ENCODE data around the gene HOXC13. TPM values are rescaled to one million over a fixed set of nuclear protein-coding genes. Genes with fewer than 3 reads are reported as not detected.

HOXC13 gene
- total and polyA plus RNA-seq, 2 of the 13 experiments (the other 11 are each of a cell fraction or from before 2014, with no cell fraction given), result 0.07 TPM; not detected in 1

DNA sequence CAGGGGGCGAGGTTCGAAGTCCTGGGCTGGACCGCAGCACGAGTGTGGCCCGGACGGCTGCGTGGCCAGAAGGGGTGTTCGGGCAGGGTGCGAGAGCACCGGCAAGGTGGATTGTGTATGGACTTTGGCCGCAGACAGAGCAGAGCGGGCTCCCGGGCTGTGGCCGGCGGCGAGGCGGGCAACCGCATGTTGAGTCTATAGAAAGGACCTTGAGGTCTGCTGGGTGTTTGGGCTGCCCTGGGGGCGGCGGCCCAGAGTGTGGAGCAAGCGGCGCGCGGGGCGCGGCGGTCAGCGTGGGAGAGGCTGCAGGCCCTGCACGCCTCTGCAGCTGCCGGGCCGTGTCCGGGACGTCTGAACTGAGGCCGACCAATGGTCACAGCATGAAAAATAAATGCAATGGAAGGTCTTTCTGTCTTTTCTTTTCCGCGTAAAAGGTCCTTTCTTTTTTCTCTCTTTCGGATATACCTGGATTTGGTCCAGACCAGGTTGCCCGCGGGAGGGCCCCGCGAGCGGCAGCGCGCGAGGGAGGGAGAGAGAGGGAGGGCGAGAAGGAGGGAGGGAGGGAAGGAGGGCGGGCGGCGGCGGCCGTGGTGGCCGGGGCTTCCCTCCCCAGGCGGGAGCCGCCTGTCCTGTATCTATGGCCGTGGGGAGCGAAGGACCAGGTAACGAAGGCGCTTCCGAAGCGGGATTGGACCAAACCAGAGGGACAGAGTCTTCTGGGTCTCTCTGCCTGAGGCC is 55.8 kb downstream of the HOXC13 start (continued):
- TF ChIP-seq, protein P1, sequence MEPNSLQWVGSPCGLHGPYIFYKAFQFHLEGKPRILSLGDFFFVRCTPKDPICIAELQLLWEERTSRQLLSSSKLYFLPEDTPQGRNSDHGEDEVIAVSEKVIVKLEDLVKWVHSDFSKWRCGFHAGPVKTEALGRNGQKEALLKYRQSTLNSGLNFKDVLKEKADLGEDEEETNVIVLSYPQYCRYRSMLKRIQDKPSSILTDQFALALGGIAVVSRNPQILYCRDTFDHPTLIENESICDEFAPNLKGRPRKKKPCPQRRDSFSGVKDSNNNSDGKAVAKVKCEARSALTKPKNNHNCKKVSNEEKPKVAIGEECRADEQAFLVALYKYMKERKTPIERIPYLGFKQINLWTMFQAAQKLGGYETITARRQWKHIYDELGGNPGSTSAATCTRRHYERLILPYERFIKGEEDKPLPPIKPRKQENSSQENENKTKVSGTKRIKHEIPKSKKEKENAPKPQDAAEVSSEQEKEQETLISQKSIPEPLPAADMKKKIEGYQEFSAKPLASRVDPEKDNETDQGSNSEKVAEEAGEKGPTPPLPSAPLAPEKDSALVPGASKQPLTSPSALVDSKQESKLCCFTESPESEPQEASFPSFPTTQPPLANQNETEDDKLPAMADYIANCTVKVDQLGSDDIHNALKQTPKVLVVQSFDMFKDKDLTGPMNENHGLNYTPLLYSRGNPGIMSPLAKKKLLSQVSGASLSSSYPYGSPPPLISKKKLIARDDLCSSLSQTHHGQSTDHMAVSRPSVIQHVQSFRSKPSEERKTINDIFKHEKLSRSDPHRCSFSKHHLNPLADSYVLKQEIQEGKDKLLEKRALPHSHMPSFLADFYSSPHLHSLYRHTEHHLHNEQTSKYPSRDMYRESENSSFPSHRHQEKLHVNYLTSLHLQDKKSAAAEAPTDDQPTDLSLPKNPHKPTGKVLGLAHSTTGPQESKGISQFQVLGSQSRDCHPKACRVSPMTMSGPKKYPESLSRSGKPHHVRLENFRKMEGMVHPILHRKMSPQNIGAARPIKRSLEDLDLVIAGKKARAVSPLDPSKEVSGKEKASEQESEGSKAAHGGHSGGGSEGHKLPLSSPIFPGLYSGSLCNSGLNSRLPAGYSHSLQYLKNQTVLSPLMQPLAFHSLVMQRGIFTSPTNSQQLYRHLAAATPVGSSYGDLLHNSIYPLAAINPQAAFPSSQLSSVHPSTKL (CRISPR knock-in tag; IDR thresholded peaks at IDR 0.05), result peak; percentile 55; the same call in 1 of the 2 replicates
- TF ChIP-seq PHF8 (CRISPR knock-in tag; IDR thresholded peaks at IDR 0.05) (peak; percentile 34; the same call in 1 of the 2 replicates), CHCHD3 (CRISPR knock-in tag; IDR thresholded peaks at IDR 0.05) (no peak), ZMAT3 (CRISPR knock-in tag; conservative IDR thresholded peaks at IDR 0.05) (0 out of 2 replicates have a peak, but pooled peaks have one; percentile 33), ZFY (CRISPR knock-in tag; IDR thresholded peaks at IDR 0.05) (peak; percentile 49), HOXA5 (CRISPR knock-in tag; IDR thresholded peaks at IDR 0.05) (peak; percentile 61; the same call in 1 of the 2 replicates), ZNF143 (CRISPR knock-in tag; IDR thresholded peaks at IDR 0.05) (0 out of 2 replicates have a peak, but pooled peaks have one; percentile 19), ZNF788 (CRISPR knock-in tag; IDR thresholded peaks at IDR 0.05; ENCODE audit: borderline replicate concordance) (peak; percentile 69; the same call in 1 of the 2 replicates), ZNF629 (CRISPR knock-in tag; conservative IDR thresholded peaks at IDR 0.05) (peak; percentile 20; the same call in 1 of the 2 replicates), NFIC (IDR thresholded peaks at IDR 0.05; ENCODE audit: low read length) (no peak)
- TF ChIP-seq, protein P2, sequence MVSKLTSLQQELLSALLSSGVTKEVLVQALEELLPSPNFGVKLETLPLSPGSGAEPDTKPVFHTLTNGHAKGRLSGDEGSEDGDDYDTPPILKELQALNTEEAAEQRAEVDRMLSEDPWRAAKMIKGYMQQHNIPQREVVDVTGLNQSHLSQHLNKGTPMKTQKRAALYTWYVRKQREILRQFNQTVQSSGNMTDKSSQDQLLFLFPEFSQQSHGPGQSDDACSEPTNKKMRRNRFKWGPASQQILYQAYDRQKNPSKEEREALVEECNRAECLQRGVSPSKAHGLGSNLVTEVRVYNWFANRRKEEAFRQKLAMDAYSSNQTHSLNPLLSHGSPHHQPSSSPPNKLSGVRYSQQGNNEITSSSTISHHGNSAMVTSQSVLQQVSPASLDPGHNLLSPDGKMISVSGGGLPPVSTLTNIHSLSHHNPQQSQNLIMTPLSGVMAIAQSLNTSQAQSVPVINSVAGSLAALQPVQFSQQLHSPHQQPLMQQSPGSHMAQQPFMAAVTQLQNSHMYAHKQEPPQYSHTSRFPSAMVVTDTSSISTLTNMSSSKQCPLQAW (CRISPR knock-in tag; IDR thresholded peaks at IDR 0.05), result peak; percentile 29; the same call in 1 of the 2 replicates
- TF ChIP-seq, protein P3, sequence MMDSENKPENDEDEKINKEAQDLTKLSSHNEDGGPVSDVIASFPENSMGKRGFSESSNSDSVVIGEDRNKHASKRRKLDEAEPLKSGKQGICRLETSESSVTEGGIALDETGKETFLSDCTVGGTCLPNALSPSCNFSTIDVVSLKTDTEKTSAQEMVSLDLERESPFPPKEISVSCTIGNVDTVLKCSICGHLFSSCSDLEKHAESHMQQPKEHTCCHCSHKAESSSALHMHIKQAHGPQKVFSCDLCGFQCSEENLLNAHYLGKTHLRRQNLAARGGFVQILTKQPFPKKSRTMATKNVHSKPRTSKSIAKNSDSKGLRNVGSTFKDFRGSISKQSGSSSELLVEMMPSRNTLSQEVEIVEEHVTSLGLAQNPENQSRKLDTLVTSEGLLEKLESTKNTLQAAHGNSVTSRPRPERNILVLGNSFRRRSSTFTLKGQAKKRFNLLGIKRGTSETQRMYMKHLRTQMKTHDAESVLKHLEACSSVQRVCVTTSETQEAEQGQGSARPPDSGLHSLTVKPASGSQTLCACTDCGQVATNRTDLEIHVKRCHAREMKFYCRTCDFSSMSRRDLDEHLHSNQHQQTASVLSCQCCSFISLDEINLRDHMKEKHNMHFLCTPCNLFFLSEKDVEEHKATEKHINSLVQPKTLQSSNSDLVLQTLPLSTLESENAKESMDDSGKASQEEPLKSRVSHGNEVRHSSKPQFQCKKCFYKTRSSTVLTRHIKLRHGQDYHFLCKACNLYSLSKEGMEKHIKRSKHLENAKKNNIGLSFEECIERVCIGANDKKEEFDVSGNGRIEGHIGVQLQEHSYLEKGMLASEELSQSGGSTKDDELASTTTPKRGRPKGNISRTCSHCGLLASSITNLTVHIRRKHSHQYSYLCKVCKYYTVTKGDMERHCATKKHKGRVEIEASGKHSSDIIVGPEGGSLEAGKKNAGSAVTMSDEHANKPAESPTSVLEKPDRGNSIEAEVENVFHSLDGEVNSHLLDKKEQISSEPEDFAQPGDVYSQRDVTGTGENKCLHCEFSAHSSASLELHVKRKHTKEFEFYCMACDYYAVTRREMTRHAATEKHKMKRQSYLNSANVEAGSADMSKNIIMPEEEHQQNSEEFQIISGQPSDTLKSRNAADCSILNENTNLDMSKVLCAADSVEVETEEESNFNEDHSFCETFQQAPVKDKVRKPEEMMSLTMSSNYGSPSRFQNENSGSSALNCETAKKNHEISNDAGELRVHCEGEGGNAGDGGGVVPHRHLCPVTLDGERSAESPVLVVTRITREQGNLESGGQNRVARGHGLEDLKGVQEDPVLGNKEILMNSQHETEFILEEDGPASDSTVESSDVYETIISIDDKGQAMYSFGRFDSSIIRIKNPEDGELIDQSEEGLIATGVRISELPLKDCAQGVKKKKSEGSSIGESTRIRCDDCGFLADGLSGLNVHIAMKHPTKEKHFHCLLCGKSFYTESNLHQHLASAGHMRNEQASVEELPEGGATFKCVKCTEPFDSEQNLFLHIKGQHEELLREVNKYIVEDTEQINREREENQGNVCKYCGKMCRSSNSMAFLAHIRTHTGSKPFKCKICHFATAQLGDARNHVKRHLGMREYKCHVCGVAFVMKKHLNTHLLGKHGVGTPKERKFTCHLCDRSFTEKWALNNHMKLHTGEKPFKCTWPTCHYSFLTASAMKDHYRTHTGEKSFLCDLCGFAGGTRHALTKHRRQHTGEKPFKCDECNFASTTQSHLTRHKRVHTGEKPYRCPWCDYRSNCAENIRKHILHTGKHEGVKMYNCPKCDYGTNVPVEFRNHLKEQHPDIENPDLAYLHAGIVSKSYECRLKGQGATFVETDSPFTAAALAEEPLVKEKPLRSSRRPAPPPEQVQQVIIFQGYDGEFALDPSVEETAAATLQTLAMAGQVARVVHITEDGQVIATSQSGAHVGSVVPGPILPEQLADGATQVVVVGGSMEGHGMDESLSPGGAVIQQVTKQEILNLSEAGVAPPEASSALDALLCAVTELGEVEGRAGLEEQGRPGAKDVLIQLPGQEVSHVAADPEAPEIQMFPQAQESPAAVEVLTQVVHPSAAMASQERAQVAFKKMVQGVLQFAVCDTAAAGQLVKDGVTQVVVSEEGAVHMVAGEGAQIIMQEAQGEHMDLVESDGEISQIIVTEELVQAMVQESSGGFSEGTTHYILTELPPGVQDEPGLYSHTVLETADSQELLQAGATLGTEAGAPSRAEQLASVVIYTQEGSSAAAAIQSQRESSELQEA (CRISPR knock-in tag; IDR thresholded peaks at IDR 0.05; ENCODE audit: not compliant biosample characterization), result peak; percentile 66
- TF ChIP-seq, protein P4, sequence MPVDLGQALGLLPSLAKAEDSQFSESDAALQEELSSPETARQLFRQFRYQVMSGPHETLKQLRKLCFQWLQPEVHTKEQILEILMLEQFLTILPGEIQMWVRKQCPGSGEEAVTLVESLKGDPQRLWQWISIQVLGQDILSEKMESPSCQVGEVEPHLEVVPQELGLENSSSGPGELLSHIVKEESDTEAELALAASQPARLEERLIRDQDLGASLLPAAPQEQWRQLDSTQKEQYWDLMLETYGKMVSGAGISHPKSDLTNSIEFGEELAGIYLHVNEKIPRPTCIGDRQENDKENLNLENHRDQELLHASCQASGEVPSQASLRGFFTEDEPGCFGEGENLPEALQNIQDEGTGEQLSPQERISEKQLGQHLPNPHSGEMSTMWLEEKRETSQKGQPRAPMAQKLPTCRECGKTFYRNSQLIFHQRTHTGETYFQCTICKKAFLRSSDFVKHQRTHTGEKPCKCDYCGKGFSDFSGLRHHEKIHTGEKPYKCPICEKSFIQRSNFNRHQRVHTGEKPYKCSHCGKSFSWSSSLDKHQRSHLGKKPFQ (CRISPR knock-in tag; IDR thresholded peaks at IDR 0.05; ENCODE audit: insufficient replicate concordance), result peak; percentile 51

Data from HepG2 (cell line).